ENCODE data around the gene EML6.

EML6 gene

GRCh38 chr2:54864096-54864495, 140.6 kb downstream of the EML6 start:
- Histone ChIP-seq H3K27ac (replicated peaks; ENCODE audit: low read length) (no peak overlapping the region), H3K23ac (ENCODE audit: low read depth, low read length, poor library complexity) (no peak overlapping the region), H3K4ac (ENCODE audit: low read length) (no peak overlapping the region), H2BK15ac (ENCODE audit: low read length) (no peak overlapping the region), H3K27me3 (ENCODE audit: control insufficient read depth in 3 of 3, insufficient read depth in 3 of 3, low read depth in 1 of 3, low read length in 3 of 3) (peaks cover 0 to 5% (median 2%) of the 10 kb centered on the region in 3 experiments), H2BK120ac (ENCODE audit: low read depth, low read length) (no peak overlapping the region), H4K8ac (ENCODE audit: low read depth, low read length) (no peak overlapping the region), H3K9me3 (replicated peaks in 1 of 2; ENCODE audit: control insufficient read depth in 2 of 2, insufficient read depth in 1 of 2, low read depth in 1 of 2, low read length in 2 of 2) (no peaks in the 10 kb centered on the region), H2BK5ac (ENCODE audit: low read length) (no peak overlapping the region), H3K9ac (ENCODE audit: low read depth, low read length, poor library complexity) (no peak overlapping the region), H3K36me3 (replicated peaks in 1 of 2; ENCODE audit: control insufficient read depth in 2 of 2, insufficient read depth in 2 of 2, low read length in 2 of 2) (no peaks in the 10 kb centered on the region), H3K4me1 (ENCODE audit: control insufficient read depth in 2 of 2, insufficient read depth in 1 of 2, low read depth in 1 of 2, low read length in 2 of 2) (peaks cover 0 to 4% of the 10 kb centered on the region in 2 donors), H3K18ac (ENCODE audit: low read length) (no peak overlapping the region), H2AK5ac (ENCODE audit: low read depth, low read length) (no peak overlapping the region), H2BK12ac (ENCODE audit: low read length) (no peak overlapping the region), H4K91ac (ENCODE audit: low read depth, low read length, poor library complexity) (no peak overlapping the region), H3K4me3 (ENCODE audit: low read length in 2 of 2) (no peak overlapping the region), H3K4me2 (ENCODE audit: insufficient read depth, low read length, poor library complexity, severe bottlenecking) (no peak overlapping the region), H3K79me1 (ENCODE audit: low read depth, low read length) (no peaks in the 10 kb centered on the region), H2AFZ (ENCODE audit: low read length) (no peak overlapping the region), H3K14ac (ENCODE audit: low read length) (no peak overlapping the region)
- WGBS, 2 donors (ENCODE audit: extremely low coverage in 2 of 2, insufficient read length in 2 of 2, insufficient replicate concordance in 1 of 2) = no CpG with 5 or more reads among the region's 1 CpG
- DNase-seq (ENCODE audit: low spot score) = no peak

- Histone ChIP-seq H2AK5ac (ENCODE audit: low read depth, low read length) (no peak overlapping the region), H2BK15ac (ENCODE audit: low read length) (no peak overlapping the region), H3K79me1 (ENCODE audit: low read depth, low read length) (no peaks in the 10 kb centered on the region), H2BK120ac (ENCODE audit: low read depth, low read length) (no peak overlapping the region), H3K18ac (ENCODE audit: low read length) (no peak overlapping the region), H3K14ac (ENCODE audit: low read length) (no peak overlapping the region), H2BK12ac (ENCODE audit: low read length) (no peak overlapping the region), H3K27ac (replicated peaks; ENCODE audit: low read length) (no peak overlapping the region), H3K4me1 (ENCODE audit: control insufficient read depth in 2 of 2, insufficient read depth in 1 of 2, low read depth in 1 of 2, low read length in 2 of 2) (peaks cover 0 to 5% of the 10 kb centered on the region in 2 donors), H3K4me3 (ENCODE audit: low read length in 2 of 2) (no peak overlapping the region), H2AFZ (ENCODE audit: low read length) (no peak overlapping the region), H3K4ac (ENCODE audit: low read length) (no peak overlapping the region), H4K91ac (ENCODE audit: low read depth, low read length, poor library complexity) (no peak overlapping the region), H3K4me2 (ENCODE audit: insufficient read depth, low read length, poor library complexity, severe bottlenecking) (no peak overlapping the region), H3K27me3 (ENCODE audit: control insufficient read depth in 3 of 3, insufficient read depth in 3 of 3, low read depth in 1 of 3, low read length in 3 of 3) (peaks cover 0 to 3% (median 2%) of the 10 kb centered on the region in 3 experiments), H3K23ac (ENCODE audit: low read depth, low read length, poor library complexity) (no peak overlapping the region), H4K8ac (ENCODE audit: low read depth, low read length) (no peak overlapping the region), H3K9ac (ENCODE audit: low read depth, low read length, poor library complexity) (no peak overlapping the region), H3K9me3 (replicated peaks in 1 of 2; ENCODE audit: control insufficient read depth in 2 of 2, insufficient read depth in 1 of 2, low read depth in 1 of 2, low read length in 2 of 2) (no peaks in the 10 kb centered on the region), H2BK5ac (ENCODE audit: low read length) (no peak overlapping the region), H3K36me3 (replicated peaks in 1 of 2; ENCODE audit: control insufficient read depth in 2 of 2, insufficient read depth in 2 of 2, low read length in 2 of 2) (no peaks in the 10 kb centered on the region)
- no peak for DNase-seq (ENCODE audit: low spot score)
- WGBS, 2 donors (ENCODE audit: extremely low coverage in 2 of 2, insufficient read length in 2 of 2, insufficient replicate concordance in 1 of 2) = no CpG with 5 or more reads among the region's 5 CpGs
Measured at GRCh38 chr2:54864727-54865126, 141.3 kb downstream of the EML6 start.

DNA sequence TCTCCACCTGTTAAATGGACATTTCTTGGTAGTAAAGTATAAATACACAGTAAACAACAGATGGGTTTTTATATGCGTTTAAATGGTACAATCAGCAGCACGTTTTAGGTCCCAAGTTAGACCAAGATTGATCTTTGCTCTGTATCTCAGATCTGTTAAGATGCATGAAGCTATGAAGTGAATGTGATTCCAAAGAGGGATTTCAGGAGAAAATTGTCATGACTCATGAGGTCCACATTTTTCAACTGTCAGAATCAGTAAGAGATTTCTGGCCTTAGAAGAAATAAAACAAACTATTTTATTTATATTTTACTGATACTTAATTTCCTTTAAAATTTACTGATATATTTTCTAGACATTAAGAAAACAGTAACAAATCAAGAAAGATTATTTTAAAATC, 142.7 kb downstream of the EML6 start:
- H3K4ac ChIP-seq (ENCODE audit: low read length) = no peak overlapping the region
- no peak overlapping the region for H2AK5ac ChIP-seq (ENCODE audit: low read depth, low read length)
- no peaks in the 10 kb centered on the region for H3K9me3 ChIP-seq (replicated peaks in 1 of 2; ENCODE audit: control insufficient read depth in 2 of 2, insufficient read depth in 1 of 2, low read depth in 1 of 2, low read length in 2 of 2)
- H2BK5ac ChIP-seq (ENCODE audit: low read length) = no peak overlapping the region
- no peak overlapping the region for H4K91ac ChIP-seq (ENCODE audit: low read depth, low read length, poor library complexity)
- H2BK120ac ChIP-seq (ENCODE audit: low read depth, low read length) = no peak overlapping the region
- H3K23ac ChIP-seq (ENCODE audit: low read depth, low read length, poor library complexity) = no peak overlapping the region
- no peak overlapping the region for H2BK15ac ChIP-seq (ENCODE audit: low read length)
- H3K27ac ChIP-seq (replicated peaks; ENCODE audit: low read length) = no peak overlapping the region
- H3K79me1 ChIP-seq (ENCODE audit: low read depth, low read length) = no peaks in the 10 kb centered on the region
- no peak overlapping the region for H3K9ac ChIP-seq (ENCODE audit: low read depth, low read length, poor library complexity)
- no peak overlapping the region for H3K4me3 ChIP-seq (ENCODE audit: low read length in 2 of 2)
- H3K4me1 ChIP-seq (ENCODE audit: control insufficient read depth in 2 of 2, insufficient read depth in 1 of 2, low read depth in 1 of 2, low read length in 2 of 2) = peaks cover 0 to 5% of the 10 kb centered on the region in 2 donors
- peaks cover 0 to 2% (median 0%) of the 10 kb centered on the region in 3 experiments for H3K27me3 ChIP-seq (ENCODE audit: control insufficient read depth in 3 of 3, insufficient read depth in 3 of 3, low read depth in 1 of 3, low read length in 3 of 3)
- DNase-seq (ENCODE audit: low spot score) = no peak
- H2BK12ac ChIP-seq (ENCODE audit: low read length) = no peak overlapping the region
- no peak overlapping the region for H2AFZ ChIP-seq (ENCODE audit: low read length)
- no peak overlapping the region for H3K4me2 ChIP-seq (ENCODE audit: insufficient read depth, low read length, poor library complexity, severe bottlenecking)
- H4K8ac ChIP-seq (ENCODE audit: low read depth, low read length) = no peak overlapping the region
- no peak overlapping the region for H3K14ac ChIP-seq (ENCODE audit: low read length)
- no peak overlapping the region for H3K18ac ChIP-seq (ENCODE audit: low read length)
- H3K36me3 ChIP-seq (replicated peaks in 1 of 2; ENCODE audit: control insufficient read depth in 2 of 2, insufficient read depth in 2 of 2, low read length in 2 of 2) = no peaks in the 10 kb centered on the region
- no CpG with 5 or more reads among the region's 2 CpGs for WGBS, 2 donors (ENCODE audit: extremely low coverage in 2 of 2, insufficient read length in 2 of 2, insufficient replicate concordance in 1 of 2)

DNA sequence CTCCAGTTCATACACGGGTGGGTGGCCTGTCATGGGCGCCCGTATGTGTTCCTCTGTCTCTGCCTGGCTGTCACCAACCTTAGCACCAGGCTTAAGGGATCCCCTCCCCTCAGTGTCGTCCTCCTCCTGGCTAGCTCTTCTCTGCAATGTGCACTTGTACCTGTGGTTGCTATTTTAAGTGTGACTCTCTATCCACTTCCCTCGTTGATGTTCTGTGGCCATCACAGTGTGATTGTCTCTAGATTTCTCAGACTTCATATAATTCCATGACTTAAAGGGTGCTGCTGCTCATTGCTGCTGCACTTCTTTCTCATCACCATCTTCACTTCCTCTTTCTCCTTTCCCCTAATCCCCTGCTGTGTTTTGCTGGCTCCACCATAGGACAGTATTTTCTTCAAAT, 143.4 kb downstream of the EML6 start:
- Histone ChIP-seq H3K79me1 (ENCODE audit: low read depth, low read length) (no peaks in the 10 kb centered on the region), H2AFZ (ENCODE audit: low read length) (no peak overlapping the region), H4K8ac (ENCODE audit: low read depth, low read length) (no peak overlapping the region), H3K23ac (ENCODE audit: low read depth, low read length, poor library complexity) (no peak overlapping the region), H3K4ac (ENCODE audit: low read length) (no peak overlapping the region), H2BK15ac (ENCODE audit: low read length) (no peak overlapping the region), H2BK5ac (ENCODE audit: low read length) (no peak overlapping the region), H3K36me3 (replicated peaks in 1 of 2; ENCODE audit: control insufficient read depth in 2 of 2, insufficient read depth in 2 of 2, low read length in 2 of 2) (no peaks in the 10 kb centered on the region), H3K4me1 (ENCODE audit: control insufficient read depth in 2 of 2, insufficient read depth in 1 of 2, low read depth in 1 of 2, low read length in 2 of 2) (peaks cover 0 to 5% of the 10 kb centered on the region in 2 donors), H3K4me3 (ENCODE audit: low read length in 2 of 2) (no peak overlapping the region), H2BK12ac (ENCODE audit: low read length) (no peak overlapping the region), H4K91ac (ENCODE audit: low read depth, low read length, poor library complexity) (no peak overlapping the region), H3K9me3 (replicated peaks in 1 of 2; ENCODE audit: control insufficient read depth in 2 of 2, insufficient read depth in 1 of 2, low read depth in 1 of 2, low read length in 2 of 2) (no peaks in the 10 kb centered on the region), H3K18ac (ENCODE audit: low read length) (no peak overlapping the region), H3K9ac (ENCODE audit: low read depth, low read length, poor library complexity) (no peak overlapping the region), H2BK120ac (ENCODE audit: low read depth, low read length) (no peak overlapping the region), H3K27ac (replicated peaks; ENCODE audit: low read length) (no peak overlapping the region), H3K4me2 (ENCODE audit: insufficient read depth, low read length, poor library complexity, severe bottlenecking) (no peak overlapping the region), H2AK5ac (ENCODE audit: low read depth, low read length) (no peak overlapping the region), H3K27me3 (ENCODE audit: control insufficient read depth in 3 of 3, insufficient read depth in 3 of 3, low read depth in 1 of 3, low read length in 3 of 3) (peaks cover 0 to 2% (median 0%) of the 10 kb centered on the region in 3 experiments), H3K14ac (ENCODE audit: low read length) (no peak overlapping the region)
- DNase-seq (ENCODE audit: low spot score) = no peak
- WGBS, 2 donors (ENCODE audit: extremely low coverage in 2 of 2, insufficient read length in 2 of 2, insufficient replicate concordance in 1 of 2) = no CpG with 5 or more reads among the region's 5 CpGs

All from neuronal stem cell (in vitro differentiated cells).